ENCODE data around the gene ETNPPL. TPM values are rescaled to one million over a fixed set of nuclear protein-coding genes. Genes with fewer than 3 reads are reported as not detected.

Gene ETNPPL
- total RNA-seq, 1 experiment from 2014 or later = 0.66 TPM

DNA sequence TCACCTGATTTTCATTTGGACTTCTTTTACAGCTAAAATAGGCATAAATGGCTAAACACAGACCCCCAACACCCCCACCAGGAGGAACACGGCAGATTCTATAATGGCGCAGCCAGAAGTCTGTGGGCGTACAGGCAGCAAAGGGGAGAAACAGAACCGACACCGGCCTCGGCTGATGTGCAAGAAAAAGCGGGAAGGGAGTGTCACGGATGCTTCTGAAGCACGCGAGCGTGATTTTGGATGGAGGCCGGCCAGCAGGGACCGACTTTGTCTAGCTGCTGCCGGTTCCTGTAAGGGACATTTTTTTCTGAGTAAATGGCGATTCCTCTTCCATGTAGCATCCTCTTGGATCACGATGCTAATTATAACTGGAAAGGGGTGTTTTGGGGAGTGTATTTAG, 24.9 kb upstream of the ETNPPL start (continued):
- TF ChIP-seq, protein P1, sequence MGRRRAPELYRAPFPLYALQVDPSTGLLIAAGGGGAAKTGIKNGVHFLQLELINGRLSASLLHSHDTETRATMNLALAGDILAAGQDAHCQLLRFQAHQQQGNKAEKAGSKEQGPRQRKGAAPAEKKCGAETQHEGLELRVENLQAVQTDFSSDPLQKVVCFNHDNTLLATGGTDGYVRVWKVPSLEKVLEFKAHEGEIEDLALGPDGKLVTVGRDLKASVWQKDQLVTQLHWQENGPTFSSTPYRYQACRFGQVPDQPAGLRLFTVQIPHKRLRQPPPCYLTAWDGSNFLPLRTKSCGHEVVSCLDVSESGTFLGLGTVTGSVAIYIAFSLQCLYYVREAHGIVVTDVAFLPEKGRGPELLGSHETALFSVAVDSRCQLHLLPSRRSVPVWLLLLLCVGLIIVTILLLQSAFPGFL (CRISPR knock-in tag; IDR thresholded peaks at IDR 0.05; ENCODE audit: borderline replicate concordance) = no peak

DNA sequence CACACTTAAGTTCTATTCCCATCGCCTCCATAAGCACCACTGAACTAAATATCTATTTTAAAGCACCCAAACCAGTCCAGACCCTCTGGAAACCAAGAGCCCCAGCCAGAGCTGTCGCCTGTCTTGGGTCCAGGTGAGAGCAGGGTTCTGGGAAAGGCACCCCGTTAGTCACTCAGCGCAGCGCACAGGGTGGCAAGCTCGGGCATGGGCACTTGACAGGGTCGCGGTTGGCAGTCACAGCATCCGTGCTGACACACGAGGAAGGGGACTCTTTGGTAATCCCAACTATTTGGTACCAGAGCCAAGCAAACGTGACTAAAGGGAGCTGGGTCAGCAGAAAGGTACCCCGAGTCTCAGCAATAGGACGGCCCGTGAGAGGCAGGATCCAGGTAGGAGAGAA, 24.3 kb upstream of the ETNPPL start:
- H3K36me3 Mint-ChIP-seq = no peaks in the 10 kb centered on the region
- DNase-seq (ENCODE audit: low spot score) (no peak), ATAC-seq (no peak; the same call in 1 of the 2 replicates)
- no peak overlapping the region for H3K27ac Mint-ChIP-seq
- peaks cover 8% of the 10 kb centered on the region; the same call in 1 of the 2 replicates for H3K4me1 Mint-ChIP-seq
- H3K27me3 Mint-ChIP-seq (ENCODE audit: low read depth) = no peaks in the 10 kb centered on the region
- H3K9me3 Mint-ChIP-seq = no peaks in the 10 kb centered on the region
- ChIA-PET CTCF (no interaction called here), POLR2A (no interaction called here)
- TF ChIP-seq KAT7 (CRISPR knock-in tag; IDR thresholded peaks at IDR 0.05; ENCODE audit: borderline replicate concordance) (no peak), ZNF219 (CRISPR knock-in tag; IDR thresholded peaks at IDR 0.05; ENCODE audit: borderline replicate concordance) (no peak), JAZF1 (CRISPR knock-in tag; IDR thresholded peaks at IDR 0.05) (no peak), ZNF416 (CRISPR knock-in tag; IDR thresholded peaks at IDR 0.05) (no peak), NR2C2 (CRISPR knock-in tag; IDR thresholded peaks at IDR 0.05) (no peak), ELF4 (CRISPR knock-in tag; IDR thresholded peaks at IDR 0.05; ENCODE audit: low read depth) (no peak), ZNF121 (CRISPR knock-in tag; IDR thresholded peaks at IDR 0.05) (no peak), GTF2I (CRISPR knock-in tag; conservative IDR thresholded peaks at IDR 0.05) (no peak), RELA (CRISPR knock-in tag; IDR thresholded peaks at IDR 0.05; ENCODE audit: borderline replicate concordance) (no peak), ATF1 (CRISPR knock-in tag; IDR thresholded peaks at IDR 0.05) (no peak), OVOL2 (CRISPR knock-in tag; IDR thresholded peaks at IDR 0.05; ENCODE audit: borderline replicate concordance) (no peak)
- TF ChIP-seq, protein P2, sequence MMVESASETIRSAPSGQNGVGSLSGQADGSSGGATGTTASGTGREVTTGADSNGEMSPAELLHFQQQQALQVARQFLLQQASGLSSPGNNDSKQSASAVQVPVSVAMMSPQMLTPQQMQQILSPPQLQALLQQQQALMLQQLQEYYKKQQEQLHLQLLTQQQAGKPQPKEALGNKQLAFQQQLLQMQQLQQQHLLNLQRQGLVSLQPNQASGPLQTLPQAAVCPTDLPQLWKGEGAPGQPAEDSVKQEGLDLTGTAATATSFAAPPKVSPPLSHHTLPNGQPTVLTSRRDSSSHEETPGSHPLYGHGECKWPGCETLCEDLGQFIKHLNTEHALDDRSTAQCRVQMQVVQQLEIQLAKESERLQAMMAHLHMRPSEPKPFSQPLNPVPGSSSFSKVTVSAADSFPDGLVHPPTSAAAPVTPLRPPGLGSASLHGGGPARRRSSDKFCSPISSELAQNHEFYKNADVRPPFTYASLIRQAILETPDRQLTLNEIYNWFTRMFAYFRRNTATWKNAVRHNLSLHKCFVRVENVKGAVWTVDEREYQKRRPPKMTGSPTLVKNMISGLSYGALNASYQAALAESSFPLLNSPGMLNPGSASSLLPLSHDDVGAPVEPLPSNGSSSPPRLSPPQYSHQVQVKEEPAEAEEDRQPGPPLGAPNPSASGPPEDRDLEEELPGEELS (CRISPR knock-in tag; IDR thresholded peaks at IDR 0.05) = no peak
- TF ChIP-seq, protein P3, sequence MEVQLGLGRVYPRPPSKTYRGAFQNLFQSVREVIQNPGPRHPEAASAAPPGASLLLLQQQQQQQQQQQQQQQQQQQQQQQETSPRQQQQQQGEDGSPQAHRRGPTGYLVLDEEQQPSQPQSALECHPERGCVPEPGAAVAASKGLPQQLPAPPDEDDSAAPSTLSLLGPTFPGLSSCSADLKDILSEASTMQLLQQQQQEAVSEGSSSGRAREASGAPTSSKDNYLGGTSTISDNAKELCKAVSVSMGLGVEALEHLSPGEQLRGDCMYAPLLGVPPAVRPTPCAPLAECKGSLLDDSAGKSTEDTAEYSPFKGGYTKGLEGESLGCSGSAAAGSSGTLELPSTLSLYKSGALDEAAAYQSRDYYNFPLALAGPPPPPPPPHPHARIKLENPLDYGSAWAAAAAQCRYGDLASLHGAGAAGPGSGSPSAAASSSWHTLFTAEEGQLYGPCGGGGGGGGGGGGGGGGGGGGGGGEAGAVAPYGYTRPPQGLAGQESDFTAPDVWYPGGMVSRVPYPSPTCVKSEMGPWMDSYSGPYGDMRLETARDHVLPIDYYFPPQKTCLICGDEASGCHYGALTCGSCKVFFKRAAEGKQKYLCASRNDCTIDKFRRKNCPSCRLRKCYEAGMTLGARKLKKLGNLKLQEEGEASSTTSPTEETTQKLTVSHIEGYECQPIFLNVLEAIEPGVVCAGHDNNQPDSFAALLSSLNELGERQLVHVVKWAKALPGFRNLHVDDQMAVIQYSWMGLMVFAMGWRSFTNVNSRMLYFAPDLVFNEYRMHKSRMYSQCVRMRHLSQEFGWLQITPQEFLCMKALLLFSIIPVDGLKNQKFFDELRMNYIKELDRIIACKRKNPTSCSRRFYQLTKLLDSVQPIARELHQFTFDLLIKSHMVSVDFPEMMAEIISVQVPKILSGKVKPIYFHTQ (CRISPR knock-in tag; IDR thresholded peaks at IDR 0.05) = no peak
- TF ChIP-seq, protein P4, sequence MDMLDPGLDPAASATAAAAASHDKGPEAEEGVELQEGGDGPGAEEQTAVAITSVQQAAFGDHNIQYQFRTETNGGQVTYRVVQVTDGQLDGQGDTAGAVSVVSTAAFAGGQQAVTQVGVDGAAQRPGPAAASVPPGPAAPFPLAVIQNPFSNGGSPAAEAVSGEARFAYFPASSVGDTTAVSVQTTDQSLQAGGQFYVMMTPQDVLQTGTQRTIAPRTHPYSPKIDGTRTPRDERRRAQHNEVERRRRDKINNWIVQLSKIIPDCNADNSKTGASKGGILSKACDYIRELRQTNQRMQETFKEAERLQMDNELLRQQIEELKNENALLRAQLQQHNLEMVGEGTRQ (CRISPR knock-in tag; IDR thresholded peaks at IDR 0.05) = no peak
- TF ChIP-seq, protein P5, sequence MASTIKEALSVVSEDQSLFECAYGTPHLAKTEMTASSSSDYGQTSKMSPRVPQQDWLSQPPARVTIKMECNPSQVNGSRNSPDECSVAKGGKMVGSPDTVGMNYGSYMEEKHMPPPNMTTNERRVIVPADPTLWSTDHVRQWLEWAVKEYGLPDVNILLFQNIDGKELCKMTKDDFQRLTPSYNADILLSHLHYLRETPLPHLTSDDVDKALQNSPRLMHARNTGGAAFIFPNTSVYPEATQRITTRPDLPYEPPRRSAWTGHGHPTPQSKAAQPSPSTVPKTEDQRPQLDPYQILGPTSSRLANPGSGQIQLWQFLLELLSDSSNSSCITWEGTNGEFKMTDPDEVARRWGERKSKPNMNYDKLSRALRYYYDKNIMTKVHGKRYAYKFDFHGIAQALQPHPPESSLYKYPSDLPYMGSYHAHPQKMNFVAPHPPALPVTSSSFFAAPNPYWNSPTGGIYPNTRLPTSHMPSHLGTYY (CRISPR knock-in tag; IDR thresholded peaks at IDR 0.05) = no peak
- TF ChIP-seq, protein P6, sequence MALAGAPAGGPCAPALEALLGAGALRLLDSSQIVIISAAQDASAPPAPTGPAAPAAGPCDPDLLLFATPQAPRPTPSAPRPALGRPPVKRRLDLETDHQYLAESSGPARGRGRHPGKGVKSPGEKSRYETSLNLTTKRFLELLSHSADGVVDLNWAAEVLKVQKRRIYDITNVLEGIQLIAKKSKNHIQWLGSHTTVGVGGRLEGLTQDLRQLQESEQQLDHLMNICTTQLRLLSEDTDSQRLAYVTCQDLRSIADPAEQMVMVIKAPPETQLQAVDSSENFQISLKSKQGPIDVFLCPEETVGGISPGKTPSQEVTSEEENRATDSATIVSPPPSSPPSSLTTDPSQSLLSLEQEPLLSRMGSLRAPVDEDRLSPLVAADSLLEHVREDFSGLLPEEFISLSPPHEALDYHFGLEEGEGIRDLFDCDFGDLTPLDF (CRISPR knock-in tag; IDR thresholded peaks at IDR 0.05) = no peak
- H3K4me3 Mint-ChIP-seq = no peak overlapping the region
